ENCODE results near the gene PAX3.

DNA sequence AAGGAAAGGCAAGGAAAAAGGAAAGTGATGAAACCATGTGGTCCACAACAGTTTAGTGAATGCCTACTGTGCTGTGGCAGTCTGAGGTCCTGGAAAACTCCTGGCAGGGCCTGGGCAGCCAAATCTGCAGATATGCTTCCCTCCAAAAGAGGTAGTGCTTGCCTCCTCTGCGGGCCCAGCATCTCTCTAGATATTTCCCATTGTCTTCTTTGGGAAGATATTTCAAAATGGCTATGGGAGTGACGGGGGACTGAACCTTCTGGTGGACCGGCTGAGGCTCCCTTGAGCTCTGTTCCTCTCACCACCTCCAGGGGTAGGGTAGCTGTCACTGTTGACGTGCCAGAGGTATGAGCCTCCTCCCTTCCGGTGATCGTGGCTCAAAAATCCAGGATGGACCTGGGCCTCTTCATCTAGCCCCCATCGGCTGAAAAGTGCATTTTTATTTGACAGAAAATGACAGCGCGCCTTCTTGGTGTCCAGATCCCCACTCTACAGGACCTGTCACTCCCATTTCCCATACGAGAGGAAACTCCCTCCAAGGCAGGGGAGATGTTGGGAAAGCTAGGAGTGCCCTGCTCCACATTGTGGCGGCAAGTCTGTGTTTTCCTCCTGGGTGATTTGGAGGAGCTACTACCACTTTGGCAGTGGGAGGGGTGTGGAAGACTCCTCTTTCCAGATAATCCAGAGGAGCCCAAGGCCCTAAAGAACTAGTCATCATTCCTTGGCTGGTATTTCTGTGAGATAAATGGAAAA is 9.4 kb upstream of the PAX3 start:
- TF ChIP-seq, protein P1, sequence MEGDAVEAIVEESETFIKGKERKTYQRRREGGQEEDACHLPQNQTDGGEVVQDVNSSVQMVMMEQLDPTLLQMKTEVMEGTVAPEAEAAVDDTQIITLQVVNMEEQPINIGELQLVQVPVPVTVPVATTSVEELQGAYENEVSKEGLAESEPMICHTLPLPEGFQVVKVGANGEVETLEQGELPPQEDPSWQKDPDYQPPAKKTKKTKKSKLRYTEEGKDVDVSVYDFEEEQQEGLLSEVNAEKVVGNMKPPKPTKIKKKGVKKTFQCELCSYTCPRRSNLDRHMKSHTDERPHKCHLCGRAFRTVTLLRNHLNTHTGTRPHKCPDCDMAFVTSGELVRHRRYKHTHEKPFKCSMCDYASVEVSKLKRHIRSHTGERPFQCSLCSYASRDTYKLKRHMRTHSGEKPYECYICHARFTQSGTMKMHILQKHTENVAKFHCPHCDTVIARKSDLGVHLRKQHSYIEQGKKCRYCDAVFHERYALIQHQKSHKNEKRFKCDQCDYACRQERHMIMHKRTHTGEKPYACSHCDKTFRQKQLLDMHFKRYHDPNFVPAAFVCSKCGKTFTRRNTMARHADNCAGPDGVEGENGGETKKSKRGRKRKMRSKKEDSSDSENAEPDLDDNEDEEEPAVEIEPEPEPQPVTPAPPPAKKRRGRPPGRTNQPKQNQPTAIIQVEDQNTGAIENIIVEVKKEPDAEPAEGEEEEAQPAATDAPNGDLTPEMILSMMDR (IDR thresholded peaks at IDR 0.05; ENCODE audit: insufficient read depth, low read length): no peak
- TF ChIP-seq, protein P2, sequence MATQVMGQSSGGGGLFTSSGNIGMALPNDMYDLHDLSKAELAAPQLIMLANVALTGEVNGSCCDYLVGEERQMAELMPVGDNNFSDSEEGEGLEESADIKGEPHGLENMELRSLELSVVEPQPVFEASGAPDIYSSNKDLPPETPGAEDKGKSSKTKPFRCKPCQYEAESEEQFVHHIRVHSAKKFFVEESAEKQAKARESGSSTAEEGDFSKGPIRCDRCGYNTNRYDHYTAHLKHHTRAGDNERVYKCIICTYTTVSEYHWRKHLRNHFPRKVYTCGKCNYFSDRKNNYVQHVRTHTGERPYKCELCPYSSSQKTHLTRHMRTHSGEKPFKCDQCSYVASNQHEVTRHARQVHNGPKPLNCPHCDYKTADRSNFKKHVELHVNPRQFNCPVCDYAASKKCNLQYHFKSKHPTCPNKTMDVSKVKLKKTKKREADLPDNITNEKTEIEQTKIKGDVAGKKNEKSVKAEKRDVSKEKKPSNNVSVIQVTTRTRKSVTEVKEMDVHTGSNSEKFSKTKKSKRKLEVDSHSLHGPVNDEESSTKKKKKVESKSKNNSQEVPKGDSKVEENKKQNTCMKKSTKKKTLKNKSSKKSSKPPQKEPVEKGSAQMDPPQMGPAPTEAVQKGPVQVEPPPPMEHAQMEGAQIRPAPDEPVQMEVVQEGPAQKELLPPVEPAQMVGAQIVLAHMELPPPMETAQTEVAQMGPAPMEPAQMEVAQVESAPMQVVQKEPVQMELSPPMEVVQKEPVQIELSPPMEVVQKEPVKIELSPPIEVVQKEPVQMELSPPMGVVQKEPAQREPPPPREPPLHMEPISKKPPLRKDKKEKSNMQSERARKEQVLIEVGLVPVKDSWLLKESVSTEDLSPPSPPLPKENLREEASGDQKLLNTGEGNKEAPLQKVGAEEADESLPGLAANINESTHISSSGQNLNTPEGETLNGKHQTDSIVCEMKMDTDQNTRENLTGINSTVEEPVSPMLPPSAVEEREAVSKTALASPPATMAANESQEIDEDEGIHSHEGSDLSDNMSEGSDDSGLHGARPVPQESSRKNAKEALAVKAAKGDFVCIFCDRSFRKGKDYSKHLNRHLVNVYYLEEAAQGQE (IDR thresholded peaks at IDR 0.05; ENCODE audit: insufficient replicate concordance, low read depth): no peak
- no peak for TF ChIP-seq POLR2AphosphoS5 (IDR thresholded peaks at IDR 0.05; ENCODE audit: low read depth)
